ENCODE measurements around the gene COL3A1. TPM values are rescaled to one million over a fixed set of nuclear protein-coding genes. Genes with fewer than 3 reads are reported as not detected.

Gene COL3A1
- total and polyA plus RNA-seq, 11 donors, result 17.6 to 1,075 (median 97.4) TPM

DNA sequence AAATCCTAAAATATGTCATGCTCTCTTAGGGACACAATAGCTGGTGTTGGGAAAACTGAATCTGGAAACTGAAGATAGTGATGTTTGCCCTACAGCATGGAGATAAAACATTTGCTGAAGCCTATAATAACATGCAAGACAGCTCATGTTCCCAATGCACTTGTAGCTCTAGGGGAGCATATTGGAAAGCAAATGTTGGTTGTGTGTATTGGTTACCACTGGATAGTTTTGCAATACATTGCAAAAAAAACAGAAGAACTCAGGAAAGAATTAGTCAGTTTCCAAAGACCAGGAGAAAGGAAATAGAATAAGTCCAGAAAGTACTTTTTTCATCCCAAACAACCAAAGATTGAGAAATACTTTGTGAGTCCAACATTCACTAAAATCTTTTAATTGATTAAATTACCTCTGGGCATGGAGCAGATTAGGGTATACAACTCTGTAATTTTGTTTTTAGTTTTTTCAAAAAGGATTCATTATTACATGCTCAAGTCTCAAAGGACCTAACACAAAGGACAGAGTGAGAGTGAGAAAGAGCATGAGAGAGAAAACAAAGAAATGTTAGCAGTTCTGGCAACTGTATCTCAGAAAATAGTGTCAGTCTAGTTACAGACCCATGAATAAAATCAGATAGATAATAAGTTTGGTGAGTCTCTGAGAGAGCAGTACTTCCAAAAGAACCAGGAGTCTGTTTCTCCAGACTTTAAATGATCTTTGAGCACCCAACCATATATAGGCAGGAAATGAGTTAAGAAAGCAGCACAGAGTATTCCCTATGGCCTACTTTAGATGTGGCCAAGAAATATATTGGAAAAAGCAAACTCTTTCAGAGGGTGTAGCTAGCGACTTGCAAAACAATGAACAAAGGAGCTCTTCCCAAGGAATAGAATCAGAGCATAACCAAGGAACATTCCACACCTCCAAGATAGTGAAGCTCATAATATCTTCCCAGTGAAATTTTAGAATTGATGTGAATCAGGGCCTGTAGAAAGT, 36.6 kb upstream of the COL3A1 start:
- Histone ChIP-seq H3K4me1 (peaks cover 0 to 31% (median 0%) of the 10 kb centered on the region in 12 donors), H3K27ac (peak overlapping the region; percentile 10 to 79 (median 58)), H3K36me3 (no peaks in the 10 kb centered on the region), H3K9me3 (no peaks in the 10 kb centered on the region), H3K4me3 (no peak overlapping the region), H3K27me3 (no peaks in the 10 kb centered on the region)
- DNase-seq, result no peak
- ATAC-seq, result peak in 3 of 4 donors; percentile 75 to 81 (median 79)
- TF ChIP-seq POLR2A (IDR thresholded peaks at IDR 0.05), result no peak
- no peak for TF ChIP-seq CTCF (IDR thresholded peaks at IDR 0.05)
- intact Hi-C loops (cut with DNase I), result no loop called here
- 25 to 72% (median 48%) methylated on average over 1 of the region's 1 CpG for WGBS, 4 donors

GRCh38 chr2:188940171-188940570, 34.0 kb upstream of the COL3A1 start:
- Histone ChIP-seq H3K4me3 (peak overlapping the region in 1 of 12 donors; percentile 8), H3K27ac (peak overlapping the region in 11 of 12 donors; percentile 3 to 63 (median 49)), H3K36me3 (no peaks in the 10 kb centered on the region), H3K27me3 (no peaks in the 10 kb centered on the region), H3K9me3 (peaks cover 0 to 7% (median 0%) of the 10 kb centered on the region in 12 donors), H3K4me1 (peaks cover 0 to 31% (median 0%) of the 10 kb centered on the region in 12 donors)
- DNase-seq (peak in 3 of 5 donors; percentile 42 to 51 (median 48)), ATAC-seq (peak in 3 of 4 donors; percentile 41 to 80 (median 52))
- TF ChIP-seq CTCF (IDR thresholded peaks at IDR 0.05), result no peak
- TF ChIP-seq POLR2A (IDR thresholded peaks at IDR 0.05), result no peak
- WGBS, 4 donors, result 37 to 56% (median 49%) methylated on average over 4 of the region's 4 CpGs
- intact Hi-C loops (cut with DNase I), result no loop called here

- Histone ChIP-seq H3K27me3 (no peaks in the 10 kb centered on the region), H3K4me3 (no peak overlapping the region), H3K9me3 (peaks cover 0 to 7% (median 0%) of the 10 kb centered on the region in 12 donors), H3K4me1 (peaks cover 0 to 13% (median 0%) of the 10 kb centered on the region in 12 donors), H3K36me3 (no peaks in the 10 kb centered on the region), H3K27ac (no peak overlapping the region)
- TF ChIP-seq POLR2A (IDR thresholded peaks at IDR 0.05), result no peak
- TF ChIP-seq CTCF (IDR thresholded peaks at IDR 0.05), result no peak
- ATAC-seq (no peak), DNase-seq (peak in 1 of 5 donors; percentile 50)
- 89 to 96% (median 94%) methylated on average over 9 to 21 of the region's 21 CpGs for WGBS, 4 donors
- intact Hi-C loops (cut with DNase I), result no loop called here
These were observed 29.7 kb upstream of the COL3A1 start for GRCh38 chr2:188944442-188944841.
